ENCODE measurements around the gene VPREB1. TPM values are rescaled to one million over a fixed set of nuclear protein-coding genes. Genes with fewer than 3 reads are reported as not detected.

Gene VPREB1
- total RNA-seq, 4 donors from 2014 or later = not detected

GRCh38 chr22:22230438-22230837 lies 14.1 kb upstream of the VPREB1 start:
- Histone ChIP-seq H3K27ac (no peak overlapping the region), H3K9me3 (no peaks in the 10 kb centered on the region), H3K4me3 (no peak overlapping the region), H3K27me3 (no peaks in the 10 kb centered on the region), H3K4me1 (no peaks in the 10 kb centered on the region), H3K36me3 (no peaks in the 10 kb centered on the region)
- intact Hi-C loops (cut with DNase I; ENCODE audit: low total_unique reads) (no loop called here), in situ Hi-C loops (cut with MboI; ENCODE audit: low pct_ligation_motif_present in 1 of 4, low pct_unique_long_range_greater_than_20kb in 1 of 4, low sequenced_read_pairs in 3 of 4) (loop anchor here in 1 of 4 donors (25.0 kb wide), 1 partner anchor 107 kb away; no protein-coding TSS in a partner anchor)
- TF ChIP-seq CTCF (IDR thresholded peaks at IDR 0.05) (no peak), POLR2AphosphoS5 (IDR thresholded peaks at IDR 0.05) (no peak), POLR2A (IDR thresholded peaks at IDR 0.05) (no peak), EP300 (IDR thresholded peaks at IDR 0.05; ENCODE audit: low read depth) (no peak)
- 73 to 93% methylated on average over 2 to 9 of the region's 9 CpGs for WGBS, 2 donors (ENCODE audit: low coverage in 1 of 2)
- DNase-seq = no peak

- no peaks in the 10 kb centered on the region for H3K4me1 ChIP-seq
- no peak overlapping the region for H3K4me3 ChIP-seq
- H3K9me3 ChIP-seq = no peaks in the 10 kb centered on the region
- no peaks in the 10 kb centered on the region for H3K36me3 ChIP-seq
- no peak overlapping the region for H3K27ac ChIP-seq
- intact Hi-C loops (cut with DNase I; ENCODE audit: low total_unique reads) = no loop called here
- in situ Hi-C loops (cut with MboI; ENCODE audit: low pct_ligation_motif_present in 1 of 4, low pct_unique_long_range_greater_than_20kb in 1 of 4, low sequenced_read_pairs in 3 of 4) = loop anchor here in 1 of 4 donors (25.0 kb wide), 1 partner anchor 104 kb away; no protein-coding TSS in a partner anchor
- WGBS, 2 donors (ENCODE audit: low coverage in 1 of 2) = 80 to 88% methylated on average over 5 of the region's 5 CpGs
- TF ChIP-seq CTCF (IDR thresholded peaks at IDR 0.05) = no peak
- TF ChIP-seq EP300 (IDR thresholded peaks at IDR 0.05; ENCODE audit: low read depth) = no peak
- no peak for TF ChIP-seq POLR2AphosphoS5 (IDR thresholded peaks at IDR 0.05)
- no peak for TF ChIP-seq POLR2A (IDR thresholded peaks at IDR 0.05)
- H3K27me3 ChIP-seq = no peaks in the 10 kb centered on the region
- DNase-seq = no peak
Observed at GRCh38 chr22:22233081-22233480, 11.5 kb upstream of the VPREB1 start.

GRCh38 chr22:22235558-22235957 lies 9.0 kb upstream of the VPREB1 start:
- DNase-seq = peak; percentile 46
- peak; percentile 16 to 33 (median 23) for TF ChIP-seq CTCF (IDR thresholded peaks at IDR 0.05)
- no peak for TF ChIP-seq POLR2A (IDR thresholded peaks at IDR 0.05)
- H3K27me3 ChIP-seq = no peaks in the 10 kb centered on the region
- intact Hi-C loops (cut with DNase I; ENCODE audit: low total_unique reads) (no loop called here), in situ Hi-C loops (cut with MboI; ENCODE audit: low pct_ligation_motif_present in 1 of 4, low pct_unique_long_range_greater_than_20kb in 1 of 4, low sequenced_read_pairs in 3 of 4) (loop anchor here in 1 of 4 donors (25.0 kb wide), 1 partner anchor 102 kb away; no protein-coding TSS in a partner anchor)
- no peaks in the 10 kb centered on the region for H3K9me3 ChIP-seq
- H3K27ac ChIP-seq = no peak overlapping the region
- no peaks in the 10 kb centered on the region for H3K4me1 ChIP-seq
- no peak overlapping the region for H3K4me3 ChIP-seq
- H3K36me3 ChIP-seq = no peaks in the 10 kb centered on the region
- 4% methylated on average over 2 of the region's 2 CpGs; no CpG with 5 or more reads in 1 of the 2 donors for WGBS, 2 donors (ENCODE audit: low coverage in 1 of 2)

- DNase-seq = no peak
- Histone ChIP-seq H3K36me3 (no peaks in the 10 kb centered on the region), H3K4me3 (no peak overlapping the region), H3K4me1 (no peaks in the 10 kb centered on the region), H3K27ac (no peak overlapping the region), H3K9me3 (no peaks in the 10 kb centered on the region), H3K27me3 (no peaks in the 10 kb centered on the region)
- intact Hi-C loops (cut with DNase I; ENCODE audit: low total_unique reads) (no loop called here), in situ Hi-C loops (cut with MboI; ENCODE audit: low pct_ligation_motif_present in 1 of 4, low pct_unique_long_range_greater_than_20kb in 1 of 4, low sequenced_read_pairs in 3 of 4) (loop anchor here in 1 of 4 donors (25.0 kb wide), 1 partner anchor 100 kb away; no protein-coding TSS in a partner anchor)
- TF ChIP-seq POLR2AphosphoS5 (IDR thresholded peaks at IDR 0.05) (no peak), EP300 (IDR thresholded peaks at IDR 0.05; ENCODE audit: low read depth) (no peak), CTCF (IDR thresholded peaks at IDR 0.05) (no peak), POLR2A (IDR thresholded peaks at IDR 0.05) (no peak)
- 90 to 100% methylated on average over 1 to 4 of the region's 4 CpGs for WGBS, 2 donors (ENCODE audit: low coverage in 1 of 2)
Observed at GRCh38 chr22:22237521-22237920, 7.1 kb upstream of the VPREB1 start.

All from transverse colon (tissue), 4 donors.